ENCODE measurements around the gene SRXN1.

SRXN1 gene

DNA sequence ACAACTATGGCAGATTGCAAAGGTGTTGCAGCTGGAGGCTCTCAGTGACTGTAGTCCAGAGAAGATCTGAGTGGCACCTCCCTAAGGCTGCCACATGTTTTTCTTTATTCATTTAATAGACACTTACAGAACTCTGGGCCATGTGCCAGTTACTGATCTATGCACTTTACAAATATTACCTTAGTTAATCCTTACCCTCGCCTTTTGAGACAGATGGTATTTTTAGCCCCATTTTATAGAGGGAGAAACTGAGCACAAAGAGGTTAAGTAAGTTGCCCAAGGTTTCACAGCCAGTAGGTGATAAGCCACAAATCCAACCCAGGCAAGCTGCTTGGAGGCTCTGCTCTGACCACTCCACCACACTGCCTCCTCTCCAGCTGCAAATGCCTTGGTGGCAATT is 29.1 kb upstream of the SRXN1 start:
- TF ChIP-seq, protein P1, sequence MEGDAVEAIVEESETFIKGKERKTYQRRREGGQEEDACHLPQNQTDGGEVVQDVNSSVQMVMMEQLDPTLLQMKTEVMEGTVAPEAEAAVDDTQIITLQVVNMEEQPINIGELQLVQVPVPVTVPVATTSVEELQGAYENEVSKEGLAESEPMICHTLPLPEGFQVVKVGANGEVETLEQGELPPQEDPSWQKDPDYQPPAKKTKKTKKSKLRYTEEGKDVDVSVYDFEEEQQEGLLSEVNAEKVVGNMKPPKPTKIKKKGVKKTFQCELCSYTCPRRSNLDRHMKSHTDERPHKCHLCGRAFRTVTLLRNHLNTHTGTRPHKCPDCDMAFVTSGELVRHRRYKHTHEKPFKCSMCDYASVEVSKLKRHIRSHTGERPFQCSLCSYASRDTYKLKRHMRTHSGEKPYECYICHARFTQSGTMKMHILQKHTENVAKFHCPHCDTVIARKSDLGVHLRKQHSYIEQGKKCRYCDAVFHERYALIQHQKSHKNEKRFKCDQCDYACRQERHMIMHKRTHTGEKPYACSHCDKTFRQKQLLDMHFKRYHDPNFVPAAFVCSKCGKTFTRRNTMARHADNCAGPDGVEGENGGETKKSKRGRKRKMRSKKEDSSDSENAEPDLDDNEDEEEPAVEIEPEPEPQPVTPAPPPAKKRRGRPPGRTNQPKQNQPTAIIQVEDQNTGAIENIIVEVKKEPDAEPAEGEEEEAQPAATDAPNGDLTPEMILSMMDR (IDR thresholded peaks at IDR 0.05) = no peak

DNA sequence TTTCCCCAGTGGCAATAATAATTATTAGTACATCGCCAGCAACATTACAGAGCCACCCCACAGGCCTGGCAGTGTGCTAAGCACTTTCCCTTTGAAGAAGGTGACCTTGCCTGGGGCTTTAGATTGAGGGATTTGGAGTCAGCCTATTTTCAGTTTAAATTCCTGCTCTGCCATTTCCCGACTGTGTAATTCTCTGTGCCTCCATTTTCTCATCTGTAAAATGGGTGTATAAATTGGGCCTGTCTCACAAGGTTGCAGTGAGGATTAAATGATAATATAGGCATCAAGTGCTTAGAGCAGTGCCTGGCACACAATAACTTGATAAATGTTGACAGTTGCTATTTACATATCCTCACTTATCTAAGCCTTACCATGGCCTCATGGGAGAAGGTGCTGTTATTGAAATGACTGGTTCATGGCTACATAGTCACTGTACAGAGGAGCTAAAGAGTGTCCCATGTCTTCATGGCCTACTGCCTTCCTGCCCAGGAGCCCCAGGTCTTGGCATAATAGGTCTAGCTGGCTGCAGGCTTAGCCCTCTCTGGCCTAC is 27.7 kb upstream of the SRXN1 start:
- TF ChIP-seq, protein P1 (IDR thresholded peaks at IDR 0.05) = no peak

DNA sequence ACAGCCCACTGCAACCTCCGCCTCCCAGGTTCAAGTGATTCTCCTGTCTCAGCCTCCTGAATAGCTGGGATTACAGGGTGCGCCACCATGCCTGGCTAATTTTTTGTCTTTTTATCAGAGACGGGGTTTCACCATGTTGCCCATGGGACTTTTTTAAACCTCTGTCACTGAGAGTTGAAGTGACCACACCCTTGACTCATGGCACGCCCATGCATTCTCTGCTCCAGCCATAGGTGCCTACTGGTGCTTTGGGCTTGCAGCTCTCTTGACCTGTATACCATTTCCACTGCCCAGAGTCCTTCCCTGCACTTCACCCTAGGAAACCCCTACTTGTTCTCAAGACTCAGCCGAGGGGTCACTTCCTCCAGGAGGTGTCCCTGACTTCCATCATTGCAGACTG is 25.0 kb upstream of the SRXN1 start:
- TF ChIP-seq, protein P1 (IDR thresholded peaks at IDR 0.05) = no peak

DNA sequence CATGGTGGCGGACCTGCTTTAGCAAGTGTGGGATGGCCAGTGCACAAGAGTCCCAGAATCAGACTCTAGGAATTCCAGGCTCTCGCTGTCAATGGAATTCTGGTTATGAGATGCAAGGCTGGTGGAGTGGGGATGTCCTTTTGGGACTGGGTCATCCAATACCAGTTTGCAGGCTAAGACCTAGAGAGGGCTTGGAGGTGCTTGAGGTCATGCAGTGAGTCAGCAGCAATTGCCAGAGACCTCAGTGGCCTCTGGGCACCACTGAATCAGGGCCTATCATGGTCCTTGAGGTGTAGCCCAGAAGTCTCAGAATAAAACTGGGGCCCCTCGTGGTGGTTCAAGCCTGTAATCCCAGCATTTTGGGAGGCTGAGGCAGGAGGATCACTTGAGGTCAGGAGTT is 24.0 kb upstream of the SRXN1 start:
- TF ChIP-seq, protein P1 (IDR thresholded peaks at IDR 0.05) = no peak

DNA sequence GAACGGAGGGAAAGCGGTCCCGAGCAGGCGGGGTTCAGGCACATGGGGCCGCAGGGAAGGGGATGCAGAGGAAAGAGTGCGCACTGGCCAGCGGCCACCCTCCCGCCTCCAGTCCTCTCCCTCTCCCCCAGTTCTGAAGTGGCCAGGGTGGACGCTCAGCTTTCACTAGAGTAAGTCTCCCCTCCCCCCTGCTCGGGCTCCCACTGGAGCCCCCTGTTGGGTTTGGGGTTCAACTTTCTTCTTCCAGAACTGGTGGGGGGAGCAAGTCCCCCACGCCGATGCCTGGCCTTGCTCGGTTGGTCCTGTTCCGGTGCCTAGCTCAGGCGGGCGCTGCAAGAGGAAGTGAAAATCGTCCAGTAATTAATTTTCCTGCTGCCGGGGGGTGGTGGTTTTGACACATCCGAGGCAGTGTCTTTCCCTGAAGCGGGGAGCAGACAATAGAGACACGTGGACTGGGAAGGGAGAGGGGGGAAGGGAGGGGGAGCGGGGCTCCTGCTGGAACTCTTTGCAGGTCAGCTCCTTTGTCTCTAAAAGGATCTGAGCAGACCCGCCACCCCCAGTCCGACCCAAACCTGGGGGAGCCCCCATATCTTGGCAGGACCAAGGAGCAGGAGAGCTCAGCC is 23.4 kb upstream of the SRXN1 start:
- TF ChIP-seq, protein P1 (IDR thresholded peaks at IDR 0.05) = no peak

DNA sequence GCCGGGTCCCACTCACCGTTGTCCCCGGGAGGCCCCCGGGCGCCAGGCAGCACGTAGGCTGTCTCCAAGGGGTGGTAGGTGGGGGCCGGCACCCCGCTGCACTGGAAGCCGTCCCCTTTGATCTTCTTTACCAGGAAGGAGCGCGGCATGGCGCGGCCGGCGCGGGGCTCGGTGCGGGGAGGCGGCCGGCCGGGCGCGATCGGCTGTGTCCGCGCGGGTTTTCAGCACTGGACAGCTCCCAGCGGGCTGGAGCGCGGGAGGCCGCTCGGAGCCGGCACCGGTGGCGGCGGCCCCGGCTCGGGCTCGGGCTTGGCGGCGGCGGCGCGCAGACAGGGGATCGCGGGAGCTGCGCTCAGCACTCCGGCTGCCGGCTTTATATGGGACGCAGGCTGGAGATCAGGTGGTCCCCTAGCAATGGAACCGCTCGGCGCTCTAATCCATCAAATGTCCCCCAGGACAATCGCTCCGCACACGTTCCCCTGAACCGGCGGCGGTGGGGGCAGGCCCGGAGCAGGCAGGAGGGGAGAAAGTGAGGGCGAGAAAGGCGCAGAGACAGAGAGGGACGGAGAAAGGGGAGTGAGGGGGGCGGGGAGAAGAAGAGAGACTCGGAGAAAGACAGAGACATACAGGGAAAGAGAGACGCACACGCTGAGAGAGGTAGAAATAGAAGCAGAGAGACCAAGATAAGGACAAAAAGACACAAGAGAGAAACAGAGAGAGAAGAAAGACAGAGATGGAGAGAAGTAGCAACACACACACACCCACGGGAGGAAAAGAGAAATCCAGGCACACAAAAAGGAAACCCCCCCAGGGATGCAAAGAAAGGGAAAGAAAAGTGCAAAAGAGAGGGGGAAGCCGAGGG is 22.7 kb upstream of the SRXN1 start, which contains the start of gene SCRT2:
TSS of gene SCRT2 (minus strand) at position 350 of the 862 bp plus-strand sequence. CDS start at position 149, 201 bp downstream.
- TF ChIP-seq, protein P1 (IDR thresholded peaks at IDR 0.05) = no peak

DNA sequence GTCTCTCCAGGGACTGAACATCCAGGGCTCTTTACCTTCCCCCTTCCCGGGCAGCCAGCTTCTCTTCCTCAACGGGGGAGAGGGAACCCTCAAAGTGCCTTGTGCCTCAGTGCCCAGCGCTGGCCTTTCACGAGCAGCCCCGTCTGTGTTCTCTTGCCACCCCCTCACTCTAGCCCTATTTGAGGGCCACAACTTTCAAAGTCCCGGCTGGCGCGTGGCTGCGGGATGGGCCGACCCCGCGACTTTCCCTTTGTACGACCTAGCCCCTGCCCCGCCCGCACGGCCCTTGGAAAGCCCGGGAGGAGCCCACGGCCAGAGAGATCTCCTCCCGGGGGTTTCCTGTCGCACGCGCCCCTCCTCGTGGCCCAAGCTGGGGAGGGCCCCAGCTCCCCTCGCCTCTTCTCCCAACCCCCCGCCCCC is 22.0 kb upstream of the SRXN1 start:
- TF ChIP-seq, protein P1 (IDR thresholded peaks at IDR 0.05) = no peak
